ENCODE results near the gene PTP4A1.

The PTP4A1 gene

DNA sequence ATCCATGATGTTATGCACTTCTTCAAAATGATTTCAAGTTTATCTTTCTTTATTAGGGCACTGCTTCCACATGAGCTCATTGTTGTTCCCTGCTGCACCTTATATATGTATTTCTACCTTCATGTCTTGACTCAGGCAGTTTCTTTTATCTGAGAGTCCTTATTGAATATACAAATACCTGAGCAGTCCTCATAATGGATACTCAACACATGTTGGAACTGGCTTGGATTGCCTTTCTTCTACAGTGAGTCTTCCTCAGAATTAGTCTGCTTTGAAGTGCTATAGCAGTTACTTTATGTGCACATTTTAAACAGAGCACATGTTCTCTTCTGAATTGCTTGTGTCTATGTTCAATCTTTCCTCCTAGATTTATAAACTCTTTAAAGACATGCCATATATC, 45.3 kb upstream of the PTP4A1 start:
- no peaks in the 10 kb centered on the region for H3K27me3 ChIP-seq (ENCODE audit: insufficient read depth, low read length, poor library complexity)
- no peak overlapping the region for H3K4me3 ChIP-seq (ENCODE audit: low read depth in 1 of 2, low read length in 2 of 2)
- no peak overlapping the region for H3K9ac ChIP-seq (ENCODE audit: low read depth, low read length)
- no peak overlapping the region for H3K27ac ChIP-seq (ENCODE audit: low read length)
- TF ChIP-seq, protein P1, sequence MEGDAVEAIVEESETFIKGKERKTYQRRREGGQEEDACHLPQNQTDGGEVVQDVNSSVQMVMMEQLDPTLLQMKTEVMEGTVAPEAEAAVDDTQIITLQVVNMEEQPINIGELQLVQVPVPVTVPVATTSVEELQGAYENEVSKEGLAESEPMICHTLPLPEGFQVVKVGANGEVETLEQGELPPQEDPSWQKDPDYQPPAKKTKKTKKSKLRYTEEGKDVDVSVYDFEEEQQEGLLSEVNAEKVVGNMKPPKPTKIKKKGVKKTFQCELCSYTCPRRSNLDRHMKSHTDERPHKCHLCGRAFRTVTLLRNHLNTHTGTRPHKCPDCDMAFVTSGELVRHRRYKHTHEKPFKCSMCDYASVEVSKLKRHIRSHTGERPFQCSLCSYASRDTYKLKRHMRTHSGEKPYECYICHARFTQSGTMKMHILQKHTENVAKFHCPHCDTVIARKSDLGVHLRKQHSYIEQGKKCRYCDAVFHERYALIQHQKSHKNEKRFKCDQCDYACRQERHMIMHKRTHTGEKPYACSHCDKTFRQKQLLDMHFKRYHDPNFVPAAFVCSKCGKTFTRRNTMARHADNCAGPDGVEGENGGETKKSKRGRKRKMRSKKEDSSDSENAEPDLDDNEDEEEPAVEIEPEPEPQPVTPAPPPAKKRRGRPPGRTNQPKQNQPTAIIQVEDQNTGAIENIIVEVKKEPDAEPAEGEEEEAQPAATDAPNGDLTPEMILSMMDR (IDR thresholded peaks at IDR 0.05; ENCODE audit: borderline replicate concordance, extremely low read depth, low read length, poor library complexity, severe bottlenecking): no peak
- TF ChIP-seq EZH2 (IDR thresholded peaks at IDR 0.05; ENCODE audit: borderline replicate concordance, low read depth, low read length, severe bottlenecking): no peak
- H3K4me1 ChIP-seq (ENCODE audit: insufficient read depth, low read length): no peaks in the 10 kb centered on the region
- no peak for DNase-seq
- H3K36me3 ChIP-seq (ENCODE audit: insufficient read depth, low read length): no peaks in the 10 kb centered on the region
- H3K79me2 ChIP-seq (ENCODE audit: insufficient read depth, low read length): no peaks in the 10 kb centered on the region
- ATAC-seq (ENCODE audit: insufficient read depth, low read depth): no peak
- no peaks in the 10 kb centered on the region for H4K20me1 ChIP-seq (ENCODE audit: insufficient read depth, low read length)
- no peaks in the 10 kb centered on the region for H3K9me3 ChIP-seq (ENCODE audit: insufficient read depth, low read length, severe bottlenecking)
- H2AFZ ChIP-seq (ENCODE audit: low read depth, low read length): no peak overlapping the region
- H3K4me2 ChIP-seq (ENCODE audit: insufficient read depth, low read length): no peak overlapping the region

DNA sequence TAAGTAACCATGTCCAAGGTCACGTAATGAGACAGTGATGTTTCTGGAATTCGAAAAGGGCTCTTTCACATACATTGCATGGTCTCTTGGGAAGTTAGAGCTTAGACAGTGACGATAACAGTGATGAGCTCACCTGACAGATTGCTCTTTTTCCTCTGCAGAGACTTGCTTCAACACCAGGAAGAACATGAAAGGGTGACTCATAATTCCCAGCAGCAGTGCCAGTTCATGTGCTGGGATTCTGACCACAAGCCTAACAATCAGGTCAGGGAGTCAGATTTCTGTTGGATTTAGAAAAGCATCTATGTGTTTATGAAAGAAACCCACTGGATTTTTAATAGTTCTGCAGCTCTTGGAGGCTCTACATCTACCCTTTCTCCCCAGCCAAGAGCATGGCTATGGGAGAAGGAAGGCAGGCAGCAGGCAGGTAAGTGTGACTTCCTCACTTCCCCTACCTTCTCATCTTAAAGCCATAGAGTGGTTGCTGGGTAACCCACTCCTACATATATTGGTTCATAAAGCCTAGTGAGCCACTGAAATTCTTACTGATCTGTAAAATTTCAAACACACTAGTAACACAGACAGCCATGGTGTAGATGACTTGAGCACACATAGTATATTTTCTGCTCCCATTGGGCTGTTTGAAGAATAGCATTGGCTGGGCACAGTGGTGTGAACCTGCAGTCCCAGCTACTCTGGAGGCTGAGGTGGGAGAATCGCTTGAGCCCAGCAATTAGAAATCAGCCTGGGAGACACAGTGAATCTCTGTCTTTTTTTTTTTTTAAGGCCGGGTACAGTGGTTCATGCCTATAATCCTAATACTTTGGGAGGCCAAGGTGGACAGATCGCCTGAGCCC, 44.4 kb upstream of the PTP4A1 start:
- no peak overlapping the region for H3K27ac ChIP-seq (ENCODE audit: low read length)
- no peaks in the 10 kb centered on the region for H3K27me3 ChIP-seq (ENCODE audit: insufficient read depth, low read length, poor library complexity)
- no peaks in the 10 kb centered on the region for H3K36me3 ChIP-seq (ENCODE audit: insufficient read depth, low read length)
- ATAC-seq (ENCODE audit: insufficient read depth, low read depth) (no peak), DNase-seq (no peak)
- no peaks in the 10 kb centered on the region for H3K79me2 ChIP-seq (ENCODE audit: insufficient read depth, low read length)
- no peaks in the 10 kb centered on the region for H3K4me1 ChIP-seq (ENCODE audit: insufficient read depth, low read length)
- H3K4me3 ChIP-seq (ENCODE audit: low read depth in 1 of 2, low read length in 2 of 2): no peak overlapping the region
- H3K9ac ChIP-seq (ENCODE audit: low read depth, low read length): no peak overlapping the region
- H2AFZ ChIP-seq (ENCODE audit: low read depth, low read length): no peak overlapping the region
- H3K9me3 ChIP-seq (ENCODE audit: insufficient read depth, low read length, severe bottlenecking): no peaks in the 10 kb centered on the region
- no peak for TF ChIP-seq EZH2 (IDR thresholded peaks at IDR 0.05; ENCODE audit: borderline replicate concordance, low read depth, low read length, severe bottlenecking)
- H4K20me1 ChIP-seq (ENCODE audit: insufficient read depth, low read length): no peaks in the 10 kb centered on the region
- H3K4me2 ChIP-seq (ENCODE audit: insufficient read depth, low read length): no peak overlapping the region

DNA sequence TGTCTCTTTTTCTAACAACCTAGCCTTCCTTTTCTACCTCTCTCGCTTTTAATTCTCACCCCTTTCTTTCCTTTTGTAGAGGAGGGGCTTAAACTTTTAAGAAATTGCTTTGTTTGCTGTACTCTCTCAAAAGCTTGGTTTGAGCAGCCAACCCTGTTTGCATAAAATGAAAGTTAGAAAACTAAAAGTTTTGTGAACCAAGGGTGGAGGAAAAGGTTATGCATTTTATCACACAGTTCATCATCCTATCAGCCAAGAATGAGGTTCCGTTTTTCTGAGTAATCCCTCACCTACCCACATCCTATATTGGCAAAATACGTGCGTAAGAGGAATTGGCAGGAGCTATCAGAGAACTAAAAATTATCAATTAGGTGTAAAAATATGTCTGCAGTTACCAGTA, 42.8 kb upstream of the PTP4A1 start:
- H3K79me2 ChIP-seq (ENCODE audit: insufficient read depth, low read length): no peaks in the 10 kb centered on the region
- no peak overlapping the region for H3K4me3 ChIP-seq (ENCODE audit: low read depth in 1 of 2, low read length in 2 of 2)
- no peak overlapping the region for H3K27ac ChIP-seq (ENCODE audit: low read length)
- TF ChIP-seq EZH2 (IDR thresholded peaks at IDR 0.05; ENCODE audit: borderline replicate concordance, low read depth, low read length, severe bottlenecking): no peak
- TF ChIP-seq, protein P1 (IDR thresholded peaks at IDR 0.05; ENCODE audit: borderline replicate concordance, extremely low read depth, low read length, poor library complexity, severe bottlenecking): no peak
- no peaks in the 10 kb centered on the region for H3K27me3 ChIP-seq (ENCODE audit: insufficient read depth, low read length, poor library complexity)
- ATAC-seq (ENCODE audit: insufficient read depth, low read depth): no peak
- no peak overlapping the region for H3K4me2 ChIP-seq (ENCODE audit: insufficient read depth, low read length)
- H4K20me1 ChIP-seq (ENCODE audit: insufficient read depth, low read length): no peaks in the 10 kb centered on the region
- no peaks in the 10 kb centered on the region for H3K36me3 ChIP-seq (ENCODE audit: insufficient read depth, low read length)
- H3K9ac ChIP-seq (ENCODE audit: low read depth, low read length): no peak overlapping the region
- DNase-seq: no peak
- H3K9me3 ChIP-seq (ENCODE audit: insufficient read depth, low read length, severe bottlenecking): no peaks in the 10 kb centered on the region
- no peak overlapping the region for H2AFZ ChIP-seq (ENCODE audit: low read depth, low read length)
- no peaks in the 10 kb centered on the region for H3K4me1 ChIP-seq (ENCODE audit: insufficient read depth, low read length)

DNA sequence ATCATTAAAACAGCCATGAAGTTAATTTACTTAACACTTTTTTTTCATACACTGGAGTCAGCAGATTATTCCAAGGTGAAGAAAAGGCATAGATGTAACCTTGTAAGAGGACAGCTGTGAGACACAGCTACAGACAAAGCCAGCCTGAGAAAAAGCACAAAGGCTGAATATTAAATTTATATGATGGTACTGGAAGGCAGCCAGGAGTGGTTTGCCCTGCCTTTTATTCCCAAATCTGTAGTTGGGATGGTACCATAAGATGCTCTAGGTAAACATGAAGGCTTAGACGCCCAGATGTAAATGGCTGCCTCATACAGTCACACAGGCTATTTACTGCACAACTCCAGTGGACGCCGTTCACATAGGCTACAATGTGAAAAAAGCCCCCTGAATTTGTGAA, 42.1 kb upstream of the PTP4A1 start:
- Histone ChIP-seq H2AFZ (ENCODE audit: low read depth, low read length) (no peak overlapping the region), H3K4me3 (ENCODE audit: low read depth in 1 of 2, low read length in 2 of 2) (no peak overlapping the region), H3K4me2 (ENCODE audit: insufficient read depth, low read length) (no peak overlapping the region), H3K36me3 (ENCODE audit: insufficient read depth, low read length) (no peaks in the 10 kb centered on the region), H3K79me2 (ENCODE audit: insufficient read depth, low read length) (no peaks in the 10 kb centered on the region), H3K4me1 (ENCODE audit: insufficient read depth, low read length) (no peaks in the 10 kb centered on the region), H3K27ac (ENCODE audit: low read length) (no peak overlapping the region), H4K20me1 (ENCODE audit: insufficient read depth, low read length) (no peaks in the 10 kb centered on the region), H3K27me3 (ENCODE audit: insufficient read depth, low read length, poor library complexity) (no peaks in the 10 kb centered on the region), H3K9ac (ENCODE audit: low read depth, low read length) (no peak overlapping the region), H3K9me3 (ENCODE audit: insufficient read depth, low read length, severe bottlenecking) (no peaks in the 10 kb centered on the region)
- ATAC-seq (ENCODE audit: insufficient read depth, low read depth) (no peak), DNase-seq (no peak)
- TF ChIP-seq EZH2 (IDR thresholded peaks at IDR 0.05; ENCODE audit: borderline replicate concordance, low read depth, low read length, severe bottlenecking): no peak
- TF ChIP-seq, protein P1 (IDR thresholded peaks at IDR 0.05; ENCODE audit: borderline replicate concordance, extremely low read depth, low read length, poor library complexity, severe bottlenecking): no peak

Measured in DND-41 (cell line).